Pancreas (tissue), 10 donors: ENCODE results near the gene FANCD2. TPM values are rescaled to one million over a fixed set of nuclear protein-coding genes. Genes with fewer than 3 reads are reported as not detected.

ENCODE experiments used
- ATAC-seq, 4 donors: fragments of 200-7000 bp; cut with Tn5 transposase; one replicate each; pipeline versions ENCODE4 v1.8.0 to v1.9.1; 2020; ENCODE audit warnings: mild to moderate bottlenecking in 4 of 4, moderate library complexity in 4 of 4
- DNase-seq, 6 donors: peaks; one replicate each; pipeline ENCODE4 v3.0.0-alpha.2; 2020
- FAIRE-seq: peaks from 2 replicates; lab custom pipeline; 2012; peaks lifted over from hg19 to GRCh38; lab: Jason Lieb, UNC
- H3K27ac ChIP-seq, 4 donors: fragments of 200-600 bp; sonication (generic); 1 replicate in 3 of 4; 2 replicates in 1 of 4; pipeline versions ENCODE4 v1.5.0 to v1.8.0; 2020
- H3K27me3 ChIP-seq, 4 donors: fragments of 200-600 bp; one replicate each; pipeline ENCODE4 v1.8.0; 2021
- H3K36me3 ChIP-seq, 3 donors: fragments of 200-600 bp; sonication (generic) in 1 of 3; one replicate each; pipeline versions ENCODE4 v1.5.0 to v1.8.0; 2020 to 2021
- H3K4me1 ChIP-seq, 3 donors: fragments of 200-600 bp; one replicate each; pipeline ENCODE4 v1.8.0; 2021
- H3K4me3 ChIP-seq, 4 donors: fragments of 200-600 bp; sonication (generic) in 2 of 4; one replicate each; pipeline versions ENCODE4 v1.5.0 to v1.8.0; 2020 to 2021
- H3K9me3 ChIP-seq, 4 donors: fragments of 200-600 bp; one replicate each; pipeline ENCODE4 v1.8.0; 2021
- CTCF ChIP-seq, 4 donors: fragments of 200-600 bp; sonication (generic) in 3 of 4; IDR thresholded peaks; one replicate each; pipeline versions ENCODE4 v1.5.0 to v1.8.0; 2021; ENCODE audit warnings: antibody characterized with exemption in 4 of 4
- WGBS, 2 donors: extraction: QIAGEN DNeasy Blood & Tissue Kit; methylation state at CpG; one replicate each; pipeline ENCODE4 v1.1.7; 2013; 5-methylcytosine and 5-hydroxymethylcytosine counted together
- intact Hi-C, 3 donors: fragments of 100-400 bp; cut with DNase I; formaldehyde crosslinking; loops; one replicate each; pipeline versions ENCODE4 v1.11.1 to v1.14.2; 2022
- polyA plus RNA-seq, 2 donors: library from polyadenylated mRNA; stranded (reverse); fragments of 200-250 nt; gene quantifications; one replicate each; pipeline ENCODE4 v1.2.3, GENCODE V29; 2013
- total RNA-seq, 6 donors: library from RNA; stranded (reverse); fragmentation: NEBNext Ultra II Directional in 4 of 6; extraction: Animal tissue kit (Norgen Biotek cat#: 25700) in 4 of 6; gene quantifications; one replicate each; pipeline versions ENCODE4 v1.2.1 to v1.2.4, GENCODE V29; 2021 to 2023
- donor health status: healthy with polysubstance abuse.
- donor health status: DM: no; HTN: no; CAD: no; lungs with moderate emphysema.
- donor health status: DM: no; HTN: no; CAD: no.
- donor health status: control.
- donor health status: control.
- donor health status: Bipolar disorder and iron deficiency.
- donor health status: DM: yes; HTN: yes; CAD: no.
- donor health status: DM: no; HTN: no; CAD: no.
- donor health status: DM: no; HTN: no; CAD: no.
- donor health status: DM: yes; HTN: yes; CAD: no.

FANCD2 gene
- total and polyA plus RNA-seq, 8 donors = 1.7 to 3.7 (median 2.1) TPM

GRCh38 chr3:10136426-10137005 lies 110.3 kb downstream of the FANCD2 start:
- WGBS, 2 donors = 84 to 85% methylated on average over 20 to 25 of the region's 25 CpGs
- no peaks in the 10 kb centered on the region for H3K27me3 ChIP-seq
- no peak for FAIRE-seq

GRCh38 chr3:10137178-10137577 lies 110.9 kb downstream of the FANCD2 start:
- intact Hi-C loops = no loop called here
- no peaks in the 10 kb centered on the region for H3K9me3 ChIP-seq
- DNase-seq = no peak
- H3K36me3 ChIP-seq = no peaks in the 10 kb centered on the region
- no peaks in the 10 kb centered on the region for H3K4me1 ChIP-seq
- no peak for ATAC-seq
- no peak for TF ChIP-seq CTCF (IDR thresholded peaks at IDR 0.05)
- no peaks in the 10 kb centered on the region for H3K27me3 ChIP-seq
- FAIRE-seq = no peak
- 53 to 69% methylated on average over 4 of the region's 4 CpGs for WGBS, 2 donors
- no peak overlapping the region for H3K4me3 ChIP-seq
- H3K27ac ChIP-seq = no peak overlapping the region

More at GRCh38 chr3:10136426-10137005, 110.3 kb downstream of the FANCD2 start:
- ATAC-seq = no peak
- Histone ChIP-seq H3K36me3 (no peaks in the 10 kb centered on the region), H3K9me3 (no peaks in the 10 kb centered on the region), H3K4me3 (no peak overlapping the region), H3K4me1 (no peaks in the 10 kb centered on the region), H3K27ac (no peak overlapping the region)
- intact Hi-C loops = no loop called here
- peak in 1 of 6 donors; percentile 55 for DNase-seq
- no peak for TF ChIP-seq CTCF (IDR thresholded peaks at IDR 0.05)

GRCh38 chr3:10140996-10141546 lies 114.8 kb downstream of the FANCD2 start:
- no peak for TF ChIP-seq CTCF (IDR thresholded peaks at IDR 0.05)
- Histone ChIP-seq H3K9me3 (no peaks in the 10 kb centered on the region), H3K27ac (peak overlapping the region in 3 of 4 donors; percentile 67 to 92 (median 86)), H3K27me3 (no peaks in the 10 kb centered on the region), H3K36me3 (no peaks in the 10 kb centered on the region), H3K4me3 (peak overlapping the region in 2 of 4 donors; percentile 58 to 60), H3K4me1 (peaks cover 0 to 12% (median 5%) of the 10 kb centered on the region in 3 donors)
- FAIRE-seq (no peak), ATAC-seq (no peak), DNase-seq (no peak)
- WGBS, 2 donors = 71 to 81% methylated on average over 23 of the region's 23 CpGs
- intact Hi-C loops = no loop called here

- Histone ChIP-seq H3K36me3 (no peaks in the 10 kb centered on the region), H3K4me1 (peaks cover 0 to 12% (median 5%) of the 10 kb centered on the region in 3 donors), H3K27me3 (no peaks in the 10 kb centered on the region), H3K27ac (no peak overlapping the region), H3K4me3 (peak overlapping the region; percentile 58 to 85 (median 62)), H3K9me3 (no peaks in the 10 kb centered on the region)
- DNase-seq = peak in 1 of 6 donors; percentile 51
- 66 to 71% methylated on average over 29 of the region's 29 CpGs for WGBS, 2 donors
- no peak for FAIRE-seq
- intact Hi-C loops = no loop called here
- no peak for TF ChIP-seq CTCF (IDR thresholded peaks at IDR 0.05)
- peak in 2 of 4 donors; percentile 2 for ATAC-seq
Observed at GRCh38 chr3:10142707-10143560, 116.7 kb downstream of the FANCD2 start.
